Stimulated activated CD8-positive, alpha-beta memory T cell treated with anti-CD3 and anti-CD28 coated beads, Interleukin-15, amount 100 ng/mL, for 1 hour (primary cell): Measurements from ENCODE around the gene ADNP2.

Experiments used
- DNase-seq: peaks from one replicate; pipeline ENCODE4 v3.0.0-alpha.2; 2020; ENCODE audit warnings: low read depth

The ADNP2 gene

GRCh38 chr18:80188643-80189530 is 79.8 kb downstream of the ADNP2 start:
- no peak for DNase-seq

DNA sequence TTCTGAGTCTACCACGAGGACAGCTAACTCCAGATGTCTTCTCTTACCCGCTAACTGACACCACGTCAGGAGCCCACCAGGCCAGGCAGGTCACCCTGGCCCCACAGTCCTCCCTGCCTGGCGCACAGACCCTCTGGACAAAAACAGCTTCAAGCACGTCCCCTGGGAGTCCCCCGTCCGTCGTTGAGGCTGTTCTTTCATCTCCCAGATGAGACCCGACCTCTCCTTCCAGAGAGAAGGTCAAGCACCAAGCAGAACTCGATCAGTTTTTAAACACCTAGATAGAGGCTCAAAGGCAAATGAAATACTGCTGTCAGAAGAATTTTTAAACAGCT is 80.4 kb downstream of the ADNP2 start:
- DNase-seq = no peak
